Stimulated activated CD4-positive, alpha-beta T cell treated with anti-CD3 and anti-CD28 coated beads, Interleukin-4, amount 100 ng/mL, for 1 hour (primary cell): ENCODE measurements around the gene GHITM.
"Not testable (repeated sequence)": the region's sequence is repeated elsewhere in the genome, so short reads cannot be mapped to it uniquely, and the experiment has no call there.

Experiments
- DNase-seq: peaks from one replicate; pipeline ENCODE4 v3.0.0-alpha.2; 2020

Gene GHITM

DNA sequence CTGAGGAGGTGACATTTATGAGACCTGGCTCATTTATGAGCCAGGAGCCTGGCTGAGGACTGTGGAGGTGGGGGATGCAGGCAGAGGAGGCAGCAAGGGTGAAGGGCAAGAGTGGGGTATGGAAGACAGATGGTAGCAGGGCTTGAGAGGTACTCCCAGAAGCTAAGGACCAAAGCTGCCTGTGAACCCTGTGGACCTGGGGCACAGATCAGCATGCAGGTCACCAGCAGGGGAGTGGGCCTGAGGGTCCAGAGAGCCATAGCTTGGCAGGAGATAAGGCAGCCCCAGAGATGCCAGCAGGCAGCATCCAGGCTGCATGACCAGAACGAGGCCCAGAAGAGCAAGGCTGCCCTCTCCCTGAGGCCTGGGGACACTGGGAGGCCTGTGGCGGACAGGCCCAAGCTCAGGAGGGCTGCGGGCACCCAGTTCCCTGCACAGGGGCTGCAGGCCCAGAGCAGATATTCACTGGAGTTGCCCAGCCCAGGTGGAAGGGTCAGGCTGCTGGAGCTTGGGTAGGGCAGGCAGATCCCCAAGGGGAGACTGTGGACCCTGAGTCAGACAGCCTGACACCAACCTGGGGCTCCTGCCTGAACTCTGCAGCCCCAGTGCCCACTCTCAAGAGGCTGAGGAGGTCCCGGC, 37.6 kb downstream of the GHITM start:
- no peak for DNase-seq

DNA sequence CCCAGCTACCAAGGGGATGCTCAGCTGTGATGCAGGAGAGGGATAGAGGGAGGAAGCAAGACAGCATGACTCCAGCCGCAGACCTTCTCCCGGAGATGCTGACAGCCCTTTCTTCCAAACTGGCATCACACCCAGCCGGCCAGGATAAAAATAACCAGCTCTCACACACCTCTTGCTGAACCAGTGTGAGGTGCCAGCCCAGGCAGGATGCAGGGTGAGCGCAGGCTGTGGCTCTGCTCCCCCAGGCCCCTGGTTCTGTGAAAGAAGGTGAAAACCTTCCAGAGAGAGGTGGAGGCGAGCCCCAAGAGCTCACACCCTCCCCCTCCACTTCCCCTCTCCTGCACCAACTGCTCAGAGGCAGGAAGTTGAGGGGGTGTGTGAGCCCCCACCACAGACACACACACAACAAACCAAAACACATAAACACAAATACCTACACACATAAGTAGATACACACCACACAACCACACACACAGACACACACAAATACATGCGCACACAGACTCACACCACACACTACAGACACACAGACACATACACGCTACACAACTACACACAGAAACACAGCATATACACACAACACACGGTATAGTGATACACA, 38.3 kb downstream of the GHITM start:
- no peak for DNase-seq

DNA sequence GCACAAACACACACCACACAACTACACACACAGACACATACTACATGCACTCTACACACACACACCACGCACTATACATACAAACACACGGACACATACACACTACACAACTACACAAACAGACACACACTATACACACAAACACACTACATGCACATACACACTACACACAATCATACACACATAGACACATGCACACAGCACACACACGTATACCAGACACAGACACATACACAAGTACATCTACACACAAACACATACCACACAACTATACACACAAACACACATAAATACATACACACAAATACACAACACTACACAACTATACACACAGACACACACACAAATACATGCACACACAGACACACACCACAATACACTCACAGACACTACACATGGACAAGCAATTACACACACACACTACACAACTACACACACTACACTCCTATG, 38.9 kb downstream of the GHITM start:
- DNase-seq: no peak

DNA sequence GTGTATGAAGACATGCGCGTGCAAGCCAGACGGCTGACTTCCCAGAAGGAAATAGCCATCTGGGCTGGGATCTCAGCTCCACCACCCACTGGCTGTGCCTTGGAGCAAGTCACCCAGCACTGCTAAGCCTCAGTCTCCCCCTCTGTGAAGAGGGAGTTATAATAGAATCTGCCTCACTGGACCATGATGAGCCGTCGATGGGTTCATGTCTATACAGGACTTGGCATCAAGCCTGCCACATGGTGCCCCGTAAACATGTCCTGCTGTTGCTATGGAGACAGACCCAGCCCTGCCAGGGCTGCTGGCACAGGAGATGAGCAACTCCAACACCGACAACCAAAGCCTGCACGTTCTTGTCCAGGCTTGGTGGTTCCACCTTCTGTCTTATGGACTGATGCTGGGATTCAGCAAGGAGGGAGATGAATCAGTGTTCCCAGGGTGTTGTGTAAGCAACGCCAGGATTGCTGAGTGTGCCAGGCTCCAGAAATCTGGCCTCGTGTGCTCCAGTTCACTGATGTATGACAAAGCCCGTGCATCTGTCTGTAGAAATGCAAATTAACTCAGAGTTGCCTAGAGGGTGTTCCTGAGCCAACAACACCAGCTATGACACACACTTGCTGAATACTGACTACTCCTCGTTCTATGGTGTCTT, 39.9 kb downstream of the GHITM start:
- no peak for DNase-seq

DNA sequence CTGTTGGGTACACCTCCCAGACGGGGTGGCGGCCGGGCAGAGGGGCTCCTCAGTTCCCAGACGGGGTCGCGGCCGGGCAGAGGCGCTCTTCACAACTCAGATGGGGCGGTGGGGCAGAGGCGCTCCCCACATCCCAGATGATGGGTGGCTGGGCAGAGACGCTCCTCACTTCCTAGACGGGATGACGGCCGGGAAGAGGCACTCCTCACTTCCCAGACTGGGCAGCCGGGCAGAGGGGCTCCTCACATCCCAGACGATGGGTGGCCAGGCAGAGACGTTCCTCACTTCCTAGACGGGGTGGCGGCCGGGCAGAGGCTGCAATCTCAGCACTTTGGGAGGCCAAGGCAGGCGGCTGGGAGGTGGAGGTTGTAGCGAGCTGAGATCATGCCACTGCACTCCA, 41.1 kb downstream of the GHITM start:
- DNase-seq: not testable (repeated sequence)

DNA sequence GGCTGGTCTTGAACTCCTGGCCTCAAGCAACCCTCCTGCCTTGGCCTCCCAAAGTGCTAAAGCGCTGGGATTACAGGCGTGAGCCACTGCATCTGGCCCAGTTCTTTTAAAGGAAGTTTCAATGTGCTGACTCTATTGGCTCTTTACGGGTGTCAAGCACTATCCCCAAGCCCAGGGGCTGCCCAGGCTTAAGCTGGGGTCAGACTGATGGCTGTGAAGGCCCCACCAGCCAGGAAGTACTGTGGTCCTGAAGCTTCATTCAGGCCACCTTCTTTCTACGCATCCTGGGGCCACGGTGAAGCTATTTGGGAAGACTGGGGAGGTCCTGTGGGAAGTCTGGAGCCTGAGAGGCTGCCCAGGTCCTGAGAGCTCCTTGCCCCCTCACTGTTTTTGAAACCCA, 42.3 kb downstream of the GHITM start:
- no peak for DNase-seq

DNA sequence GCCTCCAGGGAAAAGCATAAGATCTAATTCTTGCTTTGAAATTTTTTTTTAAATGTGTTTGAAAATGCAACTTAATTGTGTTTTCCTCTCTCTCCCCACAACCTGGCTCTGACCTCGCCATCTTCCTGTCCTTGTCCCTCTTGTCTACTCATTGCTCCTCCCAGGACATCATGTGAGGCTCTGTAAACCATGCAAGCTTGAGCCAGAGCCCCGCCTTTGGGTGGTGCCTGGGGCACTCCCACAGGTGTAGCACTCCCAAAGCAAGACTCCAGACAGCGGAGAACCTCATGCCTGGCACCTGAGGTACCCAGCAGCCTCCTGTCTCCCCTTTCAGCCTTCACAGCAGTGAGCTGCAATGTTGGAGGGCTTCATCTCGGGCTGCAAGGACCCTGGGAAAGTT, 45.2 kb downstream of the GHITM start:
- no peak for DNase-seq

DNA sequence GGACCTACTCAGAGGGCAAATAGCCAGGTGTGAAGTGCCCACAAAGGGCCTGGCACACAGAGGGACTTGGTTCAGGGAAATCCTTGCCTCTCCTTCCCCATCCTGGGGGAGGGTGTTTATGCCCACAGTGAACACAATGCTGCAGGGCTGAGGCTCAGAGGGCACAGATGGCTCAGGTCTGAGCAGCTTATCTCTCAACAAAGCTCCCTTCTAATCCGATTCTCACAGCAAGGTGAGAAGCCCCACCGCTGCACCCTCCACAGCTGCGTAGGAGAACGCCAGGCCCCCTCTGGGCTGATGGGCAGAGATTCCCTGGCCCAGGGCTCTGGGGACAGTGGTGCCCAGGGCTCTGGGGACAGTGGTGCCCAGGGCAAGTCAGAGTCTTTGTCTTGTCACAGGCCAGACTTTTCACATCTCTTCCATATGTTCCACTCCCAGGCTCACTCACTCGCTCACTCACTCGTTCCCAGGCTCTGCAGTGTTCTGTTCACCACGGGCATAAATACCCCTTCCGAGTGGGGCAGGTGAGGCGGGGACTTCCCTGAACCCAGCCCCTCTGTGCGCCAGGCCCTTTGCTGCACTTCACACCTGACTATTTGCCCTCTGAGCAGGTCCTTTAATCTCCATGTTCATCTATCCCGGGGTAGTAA, 46.3 kb downstream of the GHITM start:
- no peak for DNase-seq

DNA sequence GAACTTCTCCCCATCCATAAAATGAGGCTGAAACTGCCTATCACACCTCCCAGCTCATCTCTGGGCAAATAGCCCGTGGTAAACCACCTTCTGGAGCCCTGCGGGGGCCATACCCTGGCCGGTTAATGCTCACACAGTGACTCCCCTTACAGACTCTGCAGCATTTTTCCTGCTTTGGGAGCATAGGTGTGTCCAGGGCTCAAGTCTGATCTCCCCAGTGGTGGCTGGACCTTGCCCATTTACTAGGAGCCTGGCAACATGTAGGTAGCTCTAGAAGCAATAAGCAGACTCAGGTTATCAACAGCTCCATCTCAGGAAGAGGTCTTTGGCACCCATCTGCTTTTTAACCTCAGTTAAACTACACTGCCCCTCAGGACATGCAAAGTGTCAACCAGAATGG, 49.5 kb downstream of the GHITM start:
- no peak for DNase-seq

DNA sequence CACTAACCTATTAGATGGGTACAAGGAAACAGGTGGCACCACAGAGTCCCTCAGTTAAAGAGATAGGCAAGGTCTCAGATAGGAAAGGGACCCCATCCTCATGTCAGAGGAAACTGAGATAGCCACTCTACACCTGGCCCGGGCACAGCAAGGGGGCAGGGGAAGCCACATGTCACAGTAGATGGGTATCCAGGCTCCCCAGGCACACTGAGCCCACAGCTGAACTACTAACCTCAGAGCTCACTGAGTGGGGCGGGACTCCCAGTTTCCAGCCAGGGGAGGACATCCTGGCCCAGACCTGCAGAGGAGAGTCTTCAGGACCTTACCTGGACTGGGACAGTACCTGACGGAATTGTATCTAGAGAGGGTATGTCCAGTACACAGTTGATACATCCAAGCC, 51.3 kb downstream of the GHITM start:
- DNase-seq: no peak

DNA sequence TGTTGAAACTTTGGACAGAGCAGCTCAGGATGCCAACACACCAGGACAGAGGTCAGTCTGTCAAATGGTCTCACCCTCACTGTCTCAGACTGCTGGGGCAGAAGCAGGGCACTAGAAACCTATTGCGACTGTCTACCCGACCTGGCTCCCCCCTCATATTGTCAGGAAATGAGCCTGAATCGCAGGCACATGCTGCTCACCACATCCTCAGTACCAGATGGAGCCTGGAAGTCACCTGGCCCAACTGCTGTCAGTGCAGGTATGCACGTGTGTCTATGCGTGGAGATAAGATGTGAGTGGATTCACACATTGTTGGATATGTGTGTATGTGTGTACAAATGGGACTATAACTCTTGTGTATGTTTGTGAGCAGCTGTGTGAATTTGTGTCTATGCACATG, 51.8 kb downstream of the GHITM start:
- DNase-seq: no peak

DNA sequence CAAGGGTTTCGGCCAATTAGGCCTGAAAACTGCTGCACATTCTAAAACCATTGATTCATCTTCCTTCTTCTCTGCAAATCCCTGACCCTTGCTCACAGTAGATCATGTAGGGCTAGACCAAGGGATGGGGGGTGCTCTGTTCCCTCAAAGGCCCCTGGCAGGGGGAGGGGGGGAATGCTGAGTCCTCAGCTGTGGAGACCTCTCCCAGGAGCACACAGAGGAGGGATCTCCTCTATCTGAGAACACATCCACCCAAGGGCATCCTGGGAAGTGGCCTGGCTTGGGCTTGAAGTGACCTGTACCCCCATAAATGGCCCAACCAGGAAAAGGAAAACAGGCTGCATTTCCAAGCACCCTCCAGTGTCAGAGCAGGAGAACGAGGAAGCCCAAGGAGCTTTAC, 54.0 kb downstream of the GHITM start:
- DNase-seq: no peak

DNA sequence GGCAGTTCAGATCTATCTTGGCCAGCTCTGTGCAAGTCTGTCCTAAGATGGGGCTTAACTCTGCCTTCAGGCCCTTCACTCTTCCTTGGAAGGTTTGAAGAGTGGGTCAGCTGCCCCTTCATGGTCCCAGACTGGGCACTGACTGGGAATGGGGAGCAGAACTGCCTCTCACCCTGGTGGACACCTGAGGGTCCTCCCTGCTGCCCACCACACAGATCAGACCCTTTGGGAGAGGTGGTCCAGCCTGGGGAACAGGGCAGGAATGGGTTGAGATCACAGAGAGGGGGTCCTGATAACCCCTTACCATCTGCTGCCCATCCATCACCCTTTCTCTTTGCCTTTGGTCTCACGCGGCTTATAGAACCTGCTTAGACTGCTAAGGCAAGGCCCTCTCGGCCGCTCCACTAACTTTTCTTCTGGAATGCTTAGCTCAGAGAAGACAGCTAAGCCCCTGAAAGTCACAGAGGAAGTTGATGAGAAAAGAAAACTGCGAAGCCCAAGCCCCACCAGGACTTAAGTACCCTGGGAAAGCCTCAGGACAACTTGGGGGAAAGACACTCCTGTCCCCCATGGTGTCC, 54.6 kb downstream of the GHITM start:
- no peak for DNase-seq

DNA sequence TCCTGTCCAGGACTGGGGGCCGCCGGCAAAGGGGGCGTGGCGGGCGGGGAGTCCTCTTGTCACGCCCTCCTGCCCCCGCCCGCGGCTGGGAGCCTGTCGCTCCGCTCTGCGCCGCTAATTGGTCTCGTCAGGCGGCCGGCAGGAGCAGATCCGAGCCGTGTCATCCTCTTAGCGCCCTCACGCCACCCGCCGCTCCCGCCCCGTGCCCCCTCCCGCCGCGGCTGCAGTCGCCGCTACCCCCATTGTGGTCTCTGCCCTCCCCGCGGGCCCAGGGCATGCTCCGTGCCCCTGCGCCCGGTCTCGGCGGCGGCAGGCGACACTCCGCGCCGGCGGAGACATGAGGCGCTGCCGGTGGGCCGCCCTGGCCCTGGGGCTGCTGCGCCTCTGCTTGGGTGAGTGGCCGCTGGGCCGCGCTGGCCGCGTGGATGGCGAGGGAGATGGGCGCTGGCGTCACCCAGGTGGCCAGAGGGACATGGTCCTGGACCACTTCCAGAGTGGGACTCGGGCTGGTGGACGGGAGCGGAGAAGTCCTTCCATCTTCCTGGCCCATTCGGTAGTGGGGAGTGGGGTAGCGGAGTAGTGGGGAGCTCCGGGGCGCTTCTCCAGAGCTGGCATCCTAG, 55.2 kb downstream of the GHITM start, which contains the start of gene CDHR1:
TSS of gene CDHR1 (plus strand) at position 114 of the 620 bp plus-strand sequence. CDS start at position 338, 224 bp downstream.
- DNase-seq: peak; percentile 52

DNA sequence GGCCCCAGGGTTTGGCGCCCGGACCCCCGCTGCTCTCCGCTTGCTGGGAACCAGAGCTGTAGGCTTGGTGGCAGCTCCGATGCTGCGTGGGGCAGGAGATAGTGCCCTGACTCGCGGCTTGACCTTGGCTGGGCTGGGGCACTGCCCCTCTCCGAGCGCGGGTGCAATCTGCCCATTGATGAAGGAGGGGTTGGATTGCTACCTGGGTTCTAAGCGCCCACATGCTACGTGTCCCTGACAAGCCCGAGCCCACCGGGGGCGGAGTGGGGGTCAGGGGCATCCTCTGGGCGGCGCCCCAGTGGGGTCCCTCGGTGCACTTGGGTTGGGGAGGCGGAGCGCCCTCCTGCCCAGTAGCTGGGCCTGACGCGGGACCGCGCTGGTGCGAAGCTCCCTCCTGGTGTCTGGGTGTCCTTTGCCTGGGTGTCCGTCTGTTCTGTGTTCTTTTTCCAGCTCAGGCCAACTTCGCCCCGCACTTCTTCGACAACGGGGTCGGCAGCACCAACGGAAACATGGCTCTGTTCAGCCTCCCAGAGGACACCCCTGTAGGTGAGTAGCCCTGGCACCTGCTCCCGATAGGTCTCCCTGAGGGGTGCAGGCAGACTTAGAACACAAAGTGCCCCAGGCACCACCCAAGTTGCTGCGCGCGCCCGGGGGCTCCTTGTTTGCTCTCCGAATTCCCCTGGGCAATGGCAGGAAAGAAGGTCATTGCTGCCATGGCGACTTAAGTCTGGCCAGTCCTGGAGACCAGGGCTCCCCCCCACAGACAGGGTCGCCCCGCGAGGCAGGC, 55.9 kb downstream of the GHITM start:
- no peak for DNase-seq

DNA sequence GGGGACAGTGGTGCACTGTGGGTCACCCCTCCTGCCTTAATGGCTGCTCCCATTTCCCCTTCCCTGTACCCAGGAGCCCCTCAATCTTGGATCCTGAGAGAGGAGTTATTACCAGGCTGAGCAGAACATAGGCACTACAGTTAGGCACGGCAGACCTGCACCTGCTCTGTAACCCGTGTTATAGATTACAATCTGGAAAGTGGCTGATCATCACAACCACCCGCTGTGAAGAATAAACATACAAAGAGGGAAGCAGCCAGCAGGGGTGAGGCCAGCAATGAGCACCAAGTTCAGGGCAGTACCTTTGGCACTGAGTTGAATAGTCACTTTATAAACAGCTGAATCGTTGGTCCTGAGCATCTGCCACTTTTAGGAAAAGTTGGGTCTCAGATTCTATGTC, 56.8 kb downstream of the GHITM start:
- DNase-seq: no peak

DNA sequence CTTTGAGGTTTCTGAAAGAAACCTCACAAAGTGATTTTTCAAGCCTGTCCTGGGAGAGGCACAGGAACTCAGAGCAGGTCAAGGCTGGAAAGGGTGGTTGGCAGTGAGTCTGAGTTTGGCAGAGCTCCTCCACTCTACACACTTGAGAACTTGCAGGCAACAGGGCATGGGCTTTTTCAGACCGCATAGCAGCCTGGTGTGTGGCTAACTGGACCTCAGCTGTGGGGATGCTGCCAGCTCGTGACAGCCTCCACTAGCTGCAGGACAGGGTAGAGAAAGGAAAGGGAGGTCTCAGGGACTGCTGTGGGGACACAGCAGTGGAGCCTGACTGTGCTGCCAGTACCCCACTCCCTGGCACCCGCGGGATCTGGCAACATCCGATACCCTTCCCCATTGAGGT, 57.6 kb downstream of the GHITM start:
- no peak for DNase-seq

DNA sequence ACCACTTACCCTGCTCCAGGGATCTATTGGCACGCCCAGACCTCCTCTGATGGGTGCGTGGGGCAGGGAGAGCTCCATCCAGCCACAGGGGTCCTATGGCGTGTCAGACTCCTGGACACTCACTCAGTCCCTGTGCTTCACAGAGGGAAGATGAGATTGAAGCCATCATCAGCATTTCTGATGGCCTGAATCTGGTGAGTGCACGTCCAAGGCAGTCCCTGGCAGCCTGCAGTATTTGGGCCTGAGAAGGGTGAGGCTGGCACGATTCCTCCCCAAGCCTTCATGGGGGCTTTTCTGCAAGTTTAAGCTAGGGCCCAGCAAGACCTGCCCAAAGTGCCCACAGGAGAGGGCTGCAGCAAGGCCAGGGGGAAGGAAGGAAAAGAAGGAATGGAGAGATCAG, 58.3 kb downstream of the GHITM start:
- no peak for DNase-seq

DNA sequence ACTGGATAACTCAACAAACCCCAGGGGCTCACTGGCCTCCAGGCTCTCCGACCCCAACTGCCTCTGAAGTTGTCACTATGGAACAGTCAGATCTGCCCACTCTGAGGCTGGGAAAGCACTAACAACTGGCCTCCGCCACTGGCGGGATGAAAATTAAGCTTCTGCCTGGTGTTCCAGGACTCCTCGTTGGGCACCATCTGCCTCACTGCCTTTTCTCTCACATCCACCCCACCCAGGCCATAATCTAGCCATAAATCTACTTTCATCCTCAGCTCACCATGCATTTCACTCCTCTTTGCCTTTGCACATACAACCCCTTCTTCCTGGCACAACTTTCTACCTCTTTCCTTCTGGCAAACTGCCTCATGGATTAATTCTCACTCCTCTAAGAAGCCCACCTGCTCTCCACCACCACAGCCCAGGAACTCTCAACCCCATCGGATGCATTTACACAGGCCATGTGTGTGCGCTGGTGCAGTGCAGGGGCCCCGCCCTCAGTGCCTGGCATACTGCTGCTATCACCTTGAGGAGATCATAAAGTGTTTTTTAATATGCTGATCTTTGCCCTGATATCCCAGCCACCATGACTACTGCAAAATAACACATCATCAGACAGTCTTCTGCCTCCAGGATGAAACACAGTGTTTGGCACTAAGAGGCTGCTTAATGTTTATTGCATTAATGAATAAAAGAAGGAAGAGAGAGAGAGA, 59.1 kb downstream of the GHITM start:
- DNase-seq: no peak

DNA sequence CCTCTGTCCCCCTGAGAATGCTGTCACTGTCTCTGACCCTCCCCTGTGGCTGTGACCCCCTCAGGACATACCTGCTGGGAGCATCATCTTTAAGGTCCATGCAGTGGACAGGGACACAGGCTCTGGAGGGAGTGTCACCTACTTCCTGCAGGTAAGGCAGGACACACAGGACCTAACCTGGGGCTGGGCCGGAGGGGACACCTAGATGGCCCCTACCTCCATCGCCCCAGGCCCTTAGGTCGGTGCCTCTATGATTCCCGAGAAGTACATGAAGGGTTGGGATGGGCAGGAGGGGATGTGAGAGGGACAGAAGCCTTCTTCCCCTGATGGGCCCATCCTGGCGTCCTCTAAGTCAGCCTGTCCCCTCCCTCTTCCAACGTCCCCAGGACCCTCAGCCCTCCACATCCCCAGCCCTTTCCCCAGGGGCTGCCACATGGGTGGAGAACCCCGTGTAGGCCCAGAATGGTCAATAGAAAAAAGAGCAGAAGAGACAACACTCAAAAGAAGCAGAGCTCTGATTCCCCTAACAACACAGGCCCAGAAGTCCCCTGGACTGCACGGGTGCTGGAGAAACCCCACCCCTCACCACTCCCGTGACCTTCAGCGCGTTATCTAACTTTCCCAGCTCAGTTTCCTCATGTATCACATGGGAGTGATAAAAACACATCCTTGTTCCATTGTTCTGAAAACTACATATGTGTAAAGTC, 61.4 kb downstream of the GHITM start:
- no peak for DNase-seq

DNA sequence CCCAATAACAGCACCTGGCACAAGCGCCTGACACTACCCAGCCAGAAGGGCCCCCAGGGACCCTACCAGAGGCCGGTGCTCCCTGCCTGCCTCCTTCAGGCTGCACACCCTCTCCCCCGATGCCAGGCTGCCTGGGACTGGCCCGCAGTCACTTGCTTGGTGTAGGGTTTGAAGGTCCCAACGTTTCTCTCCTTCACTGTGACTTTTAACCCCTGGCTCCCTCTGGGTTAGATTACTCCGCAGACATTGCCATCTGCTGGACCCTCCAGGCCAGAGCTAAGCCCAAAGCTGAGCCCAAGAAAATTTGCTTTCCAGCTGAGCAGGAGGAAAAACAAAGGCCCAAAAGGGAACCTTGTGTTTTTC, 61.9 kb downstream of the GHITM start:
- no peak for DNase-seq
